Activated CD4-positive, CD25-positive, alpha-beta regulatory T cell treated with anti-CD3 and anti-CD28 coated beads, Interleukin-2, amount 50 U/mL, for 72 hours (primary cell): ENCODE results near the gene EEF1G.
"Not testable (repeated sequence)": the region's sequence is repeated elsewhere in the genome, so short reads cannot be mapped to it uniquely, and the experiment has no call there.

Experiments
- DNase-seq: peaks from one replicate; pipeline ENCODE4 v3.0.0; 2021

Gene EEF1G

GRCh38 chr11:62573592-62574362 lies at the start of gene EEF1G:
Gene EEF1G (minus strand): TSS chr11:62573891. CDS start chr11:62573842, 49 bp downstream.
- peak; percentile 96 for DNase-seq

- DNase-seq = no peak
These were observed 48.9 kb upstream of the EEF1G start for GRCh38 chr11:62622476-62623089.

- DNase-seq = peak; percentile 98
These were observed 48.1 kb upstream of the EEF1G start, which contains the start of gene B3GAT3 for GRCh38 chr11:62621567-62622470. Gene B3GAT3 (minus strand): TSS chr11:62621986. CDS start chr11:62621947, 39 bp downstream.

GRCh38 chr11:62621027-62621566 lies 47.4 kb upstream of the EEF1G start:
- no peak for DNase-seq

GRCh38 chr11:62616957-62617356 lies 43.3 kb upstream of the EEF1G start:
- not testable (repeated sequence) for DNase-seq

- DNase-seq = no peak
These were observed 41.8 kb upstream of the EEF1G start for GRCh38 chr11:62615521-62615920.

- no peak for DNase-seq
These were observed 40.6 kb upstream of the EEF1G start for GRCh38 chr11:62614275-62614674.

GRCh38 chr11:62613291-62613778 lies 39.6 kb upstream of the EEF1G start:
- peak; percentile 35 for DNase-seq

- peak; percentile 88 for DNase-seq
These were observed 38.9 kb upstream of the EEF1G start, which contains the start of the genes EML3 and ROM1 for GRCh38 chr11:62612366-62613290. Gene EML3 (minus strand): TSS chr11:62612775. CDS start chr11:62612457, 318 bp downstream. Gene ROM1 (plus strand): TSS chr11:62613257. CDS start chr11:62613282, 25 bp downstream.

- peak; percentile 50 for DNase-seq
These were observed 38.1 kb upstream of the EEF1G start for GRCh38 chr11:62611705-62612365.

- no peak for DNase-seq
These were observed 37.4 kb upstream of the EEF1G start for GRCh38 chr11:62610814-62611704.

- no peak for DNase-seq
These were observed 36.7 kb upstream of the EEF1G start for GRCh38 chr11:62610403-62610802.

GRCh38 chr11:62608776-62609175 lies 35.1 kb upstream of the EEF1G start:
- no peak for DNase-seq

GRCh38 chr11:62607714-62608113 lies 34.0 kb upstream of the EEF1G start:
- no peak for DNase-seq

- no peak for DNase-seq
These were observed 32.2 kb upstream of the EEF1G start for GRCh38 chr11:62605902-62606301.

GRCh38 chr11:62605467-62605866 lies 31.8 kb upstream of the EEF1G start:
- DNase-seq = no peak

GRCh38 chr11:62604460-62605120 lies 30.9 kb upstream of the EEF1G start:
- DNase-seq = no peak

- no peak for DNase-seq
These were observed 30.1 kb upstream of the EEF1G start for GRCh38 chr11:62603776-62604299.

- no peak for DNase-seq
These were observed 29.3 kb upstream of the EEF1G start for GRCh38 chr11:62603072-62603408.
